Stimulated activated CD4-positive, alpha-beta T cell treated with anti-CD3 and anti-CD28 coated beads, Interleukin-12 subunit alpha, Interleukin-12 subunit beta, amount 100 ng/mL, for 24 hours (primary cell): ENCODE data around the gene NR2C2.
A peak's percentile ranks its signal among the peaks of the same experiment; 100 is the strongest.

Experiments used
- DNase-seq, 2 experiments: peaks; one replicate each; pipeline ENCODE4 v3.0.0-alpha.2; 2020; ENCODE audit warnings: low read depth in 2 of 2

The NR2C2 gene

DNA sequence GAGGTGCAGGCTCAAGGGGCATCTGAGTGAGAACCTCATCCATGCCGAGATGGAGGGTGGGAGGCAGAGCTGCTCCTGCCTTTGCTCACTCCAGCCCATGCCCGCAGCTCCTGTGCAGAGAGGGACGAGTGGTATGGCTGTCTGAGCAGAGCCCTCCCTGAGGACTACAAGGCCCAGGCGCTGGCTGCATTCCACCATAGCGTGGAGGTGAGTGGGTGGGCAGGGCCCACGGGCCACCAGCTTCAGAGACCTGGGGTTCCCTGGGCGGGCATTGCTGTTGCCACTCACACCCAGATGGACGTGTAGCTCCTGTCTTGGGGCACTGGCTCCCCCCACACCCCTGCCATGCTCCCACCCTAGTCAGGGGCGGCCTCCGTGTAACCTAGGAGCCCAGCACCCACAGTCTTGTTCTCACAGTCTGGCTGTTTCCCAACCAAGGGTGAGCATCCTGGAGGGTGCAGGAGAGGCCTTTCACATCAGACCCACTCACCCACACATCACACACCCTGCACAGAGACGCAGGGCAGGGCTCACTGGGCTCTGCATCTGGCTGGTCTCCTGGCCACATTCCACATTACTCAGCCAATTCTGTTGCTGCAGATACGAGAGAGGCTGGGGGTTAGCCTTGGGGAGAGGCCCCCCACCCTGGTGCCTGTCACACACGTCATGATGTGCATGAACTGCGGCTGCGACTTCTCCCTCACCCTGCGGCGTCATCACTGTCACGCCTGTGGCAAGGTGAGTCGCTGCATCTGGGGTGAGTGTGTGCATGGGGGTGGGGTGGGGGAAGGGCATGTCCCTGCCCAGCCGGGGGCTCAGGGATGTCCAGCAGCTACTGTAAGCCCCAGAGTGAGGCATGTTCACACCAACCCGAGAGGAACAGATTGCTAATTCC, 25.3 kb upstream of the NR2C2 start:
- no peak for DNase-seq

DNA sequence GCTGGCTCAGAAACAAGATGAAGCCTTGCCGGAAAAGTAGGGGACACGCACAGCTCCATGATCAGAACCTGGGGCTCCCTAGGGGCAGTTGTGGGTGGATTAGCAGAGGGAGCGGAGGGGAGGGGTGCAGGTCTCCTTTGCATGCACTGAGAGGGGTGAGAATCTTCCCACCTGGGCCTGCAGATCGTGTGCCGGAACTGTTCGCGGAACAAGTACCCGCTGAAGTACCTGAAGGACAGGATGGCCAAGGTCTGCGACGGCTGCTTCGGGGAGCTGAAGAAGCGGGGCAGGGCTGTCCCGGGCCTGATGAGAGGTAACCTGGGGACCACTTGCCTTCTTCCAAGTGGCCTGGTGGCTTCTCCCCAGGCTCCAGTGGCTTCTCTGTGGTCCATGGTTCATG, 24.5 kb upstream of the NR2C2 start:
- no peak for DNase-seq

DNA sequence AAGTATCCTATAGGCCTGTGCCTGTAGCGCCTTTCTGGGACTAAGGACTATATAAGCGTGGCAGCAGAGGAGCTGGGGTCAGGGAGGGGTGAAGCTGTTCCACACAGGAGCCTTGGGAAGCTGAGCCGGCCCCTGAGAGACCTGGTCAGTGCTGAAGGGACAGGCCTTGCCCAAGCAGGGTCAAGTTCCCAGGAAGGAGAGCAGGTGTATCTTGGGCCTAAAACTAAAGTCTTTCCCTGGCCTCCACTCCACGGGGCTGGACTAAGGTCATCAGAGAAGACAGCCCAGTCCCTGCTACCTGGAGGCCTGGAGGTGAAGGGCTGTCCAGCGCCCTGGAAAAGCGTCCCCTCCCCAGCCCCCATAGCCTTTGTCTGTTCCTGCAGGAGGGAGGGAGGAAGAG, 23.9 kb upstream of the NR2C2 start:
- no peak for DNase-seq

DNA sequence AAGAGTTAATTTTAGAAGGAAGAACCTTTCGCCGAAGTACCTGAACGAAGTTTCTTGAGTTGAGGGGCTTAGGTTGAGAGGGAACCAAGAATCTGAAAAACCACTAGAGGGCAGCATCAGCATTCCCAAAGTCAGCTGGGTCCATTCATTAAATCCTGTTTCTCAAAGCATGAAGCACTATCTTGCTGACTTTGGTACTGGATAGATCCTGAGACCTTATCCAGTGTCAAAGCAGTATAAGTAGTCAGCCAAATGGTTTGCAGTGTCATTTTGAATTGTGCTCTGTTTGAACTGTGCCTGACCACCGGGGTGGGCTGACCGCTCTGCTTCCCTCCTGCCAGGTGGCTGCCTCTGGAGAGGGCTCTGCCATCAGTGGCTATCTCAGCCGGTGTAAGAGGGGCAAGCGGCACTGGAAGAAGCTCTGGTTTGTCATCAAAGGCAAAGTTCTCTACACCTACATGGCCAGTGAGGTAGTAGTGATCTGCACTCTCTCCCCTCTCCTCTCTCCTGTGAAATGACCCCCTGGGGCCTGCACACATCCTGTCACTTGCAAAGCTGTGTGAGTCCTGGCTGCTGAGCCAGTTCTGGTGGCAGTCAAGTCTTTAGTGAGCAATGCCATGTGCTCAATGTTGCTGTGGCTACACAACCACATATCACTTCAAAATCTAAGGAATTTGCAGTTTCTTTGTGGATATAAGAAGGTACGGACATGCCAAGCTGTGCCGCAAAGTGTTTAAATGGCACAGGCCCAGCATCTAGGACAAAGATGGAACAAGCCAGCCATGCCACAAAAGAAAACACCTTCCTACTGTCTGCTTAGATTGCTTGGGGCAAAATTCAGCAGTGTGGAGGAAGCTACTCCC, 21.4 kb upstream of the NR2C2 start:
- DNase-seq, result no peak

DNA sequence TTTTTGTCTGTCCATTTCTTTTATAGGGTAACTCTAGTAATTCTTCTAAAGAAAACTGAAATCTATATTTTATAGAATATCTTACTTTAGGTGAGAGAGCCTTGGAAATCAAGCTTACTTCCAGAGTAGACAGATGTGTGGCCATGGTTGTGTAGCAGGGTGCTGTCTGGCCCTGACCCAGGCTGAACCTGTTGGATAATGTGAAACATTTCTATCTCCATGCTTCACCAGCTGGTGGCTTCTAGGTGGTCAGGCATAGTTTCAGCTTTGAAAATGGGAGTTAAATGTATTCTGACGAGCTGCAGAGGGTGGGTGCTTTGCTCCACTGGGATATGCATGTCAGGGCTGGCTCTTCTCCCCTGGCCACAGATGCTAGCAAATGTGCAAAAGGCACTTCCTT, 20.8 kb upstream of the NR2C2 start:
- DNase-seq, result no peak

DNA sequence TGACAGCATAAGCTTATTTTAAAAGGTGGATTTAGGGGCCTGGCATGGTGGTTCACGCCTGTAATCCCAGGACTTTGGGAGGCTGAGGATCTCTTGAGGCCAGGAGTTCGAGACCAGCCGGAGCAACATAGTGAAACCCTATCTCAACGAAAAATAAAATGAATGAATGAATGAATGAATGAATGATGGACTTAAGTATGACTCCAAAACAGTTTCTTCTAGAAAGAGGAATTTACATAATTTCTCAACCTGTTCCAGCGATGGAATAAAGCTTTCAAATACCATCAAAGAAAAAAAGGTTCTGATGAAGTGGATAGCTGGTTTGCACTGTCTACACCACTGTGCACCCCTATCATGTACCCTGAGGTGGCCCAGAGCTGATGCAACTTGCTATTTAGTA, 20.1 kb upstream of the NR2C2 start:
- no peak for DNase-seq

DNA sequence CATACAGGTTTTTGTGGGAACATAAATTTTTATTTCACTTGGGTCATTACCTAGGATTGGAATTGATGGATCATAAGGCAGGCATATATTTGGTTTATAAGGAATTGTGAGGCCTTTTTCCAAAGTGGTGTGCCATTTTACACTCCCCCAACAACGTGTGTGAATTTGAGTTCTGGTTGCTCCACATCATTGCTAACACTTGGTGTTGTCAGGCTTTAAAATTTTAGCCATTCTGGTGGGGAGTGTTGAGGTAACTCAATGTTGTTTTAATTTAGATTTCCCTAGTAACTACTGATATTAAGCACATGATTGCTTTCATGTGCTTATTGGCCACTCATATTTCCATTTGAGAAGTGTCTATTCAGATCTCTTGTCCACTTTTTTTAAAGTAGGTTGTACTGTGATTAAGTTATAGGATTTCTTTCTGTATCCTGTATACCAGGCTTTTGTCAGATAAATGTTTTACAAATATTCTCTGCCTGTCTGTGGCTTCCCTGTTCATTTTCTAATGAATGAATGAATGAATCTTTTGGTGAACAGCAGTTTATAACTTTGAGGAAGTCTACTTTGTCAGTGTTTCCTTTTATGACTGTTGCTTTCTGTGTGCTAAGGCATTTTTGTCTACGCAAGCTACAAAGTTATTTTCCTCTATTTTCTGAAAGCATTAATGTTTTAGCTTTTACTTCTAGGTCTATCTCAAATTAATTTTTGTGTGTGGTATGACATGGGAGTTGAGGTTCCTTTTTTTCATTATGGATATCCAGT, 17.9 kb upstream of the NR2C2 start:
- DNase-seq, result no peak

DNA sequence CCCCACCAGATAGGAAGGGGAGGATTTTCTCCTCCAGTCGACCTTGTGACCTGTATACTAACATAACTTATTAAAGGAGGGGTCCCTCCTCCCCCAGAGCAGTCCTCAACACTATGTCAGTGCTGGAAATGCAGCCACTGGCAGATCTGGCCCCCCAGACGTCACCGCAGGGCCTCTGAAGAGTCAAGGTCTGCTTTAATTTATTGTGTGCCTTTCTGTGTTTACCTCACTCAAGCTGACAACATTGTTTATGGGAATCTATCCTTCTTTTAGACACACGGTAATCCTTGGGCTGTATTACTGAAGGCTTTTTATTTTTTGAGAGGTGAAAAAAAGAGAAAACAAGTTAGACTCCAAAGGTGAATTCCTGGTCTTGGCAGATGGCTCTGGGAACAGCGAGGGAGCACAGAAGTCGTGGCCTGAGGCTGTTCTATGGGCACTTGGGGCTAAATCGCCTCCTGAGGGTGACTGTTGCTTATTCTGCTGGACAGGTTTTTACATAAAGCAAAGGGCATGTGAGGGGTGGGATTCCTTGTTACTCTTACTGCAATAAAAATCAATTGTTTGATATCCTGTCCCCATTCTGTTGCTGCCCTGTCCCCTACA, 13.5 kb upstream of the NR2C2 start:
- no peak for DNase-seq

DNA sequence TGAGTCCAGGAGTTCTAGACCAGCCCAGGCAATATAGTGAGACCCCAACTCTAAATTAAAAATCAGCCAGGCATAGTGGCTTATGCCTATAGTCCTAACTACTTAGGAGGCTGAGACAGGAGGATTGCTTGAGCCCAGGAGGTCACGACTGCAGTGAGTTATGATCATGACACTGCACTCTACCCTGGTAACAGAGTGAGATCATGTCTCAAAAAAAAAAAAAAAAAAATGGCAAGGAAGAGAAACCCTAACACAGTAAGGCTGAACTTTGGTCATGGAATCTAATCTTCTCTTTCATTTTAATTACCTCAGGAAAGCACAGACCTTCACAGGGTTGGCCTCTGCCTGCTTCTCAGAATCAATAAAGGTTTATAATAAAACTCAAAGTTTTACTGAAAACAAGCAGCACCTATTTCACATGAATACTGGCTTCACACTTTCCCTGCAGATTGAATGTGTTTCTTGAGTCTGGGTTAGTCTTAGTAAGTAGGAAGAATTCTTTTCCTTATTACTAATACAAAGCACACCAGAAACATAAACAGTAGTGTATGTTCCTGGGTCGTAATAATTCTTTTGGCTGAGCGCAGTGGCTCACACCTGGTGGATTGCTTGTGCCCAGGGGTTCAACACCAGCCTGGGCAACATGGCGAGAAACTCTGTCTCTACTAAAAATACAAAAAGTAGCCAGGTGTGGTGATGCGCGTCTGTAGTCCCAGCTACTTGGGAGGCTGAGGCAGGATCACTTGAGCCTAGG, 11.6 kb upstream of the NR2C2 start:
- DNase-seq, result no peak

DNA sequence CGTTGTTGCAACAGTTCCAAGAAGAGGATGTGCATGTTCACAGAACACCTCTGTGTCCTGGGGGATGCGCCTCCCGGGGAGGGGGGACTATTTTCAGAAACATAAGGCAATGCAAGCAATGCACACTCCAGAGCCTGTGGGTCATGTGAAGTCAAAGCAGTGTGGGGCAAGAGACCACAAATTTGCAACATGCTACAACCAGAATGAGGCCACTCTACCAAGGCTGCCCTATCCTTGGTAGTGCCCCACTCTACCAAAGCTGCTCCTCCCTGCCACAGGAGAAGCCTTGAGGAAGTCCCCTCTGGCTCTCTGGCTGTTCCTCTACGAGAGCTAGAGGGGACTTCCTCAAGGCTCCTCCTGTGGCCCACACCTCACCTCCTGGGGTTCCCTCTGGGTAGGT, 8.4 kb upstream of the NR2C2 start:
- no peak for DNase-seq

DNA sequence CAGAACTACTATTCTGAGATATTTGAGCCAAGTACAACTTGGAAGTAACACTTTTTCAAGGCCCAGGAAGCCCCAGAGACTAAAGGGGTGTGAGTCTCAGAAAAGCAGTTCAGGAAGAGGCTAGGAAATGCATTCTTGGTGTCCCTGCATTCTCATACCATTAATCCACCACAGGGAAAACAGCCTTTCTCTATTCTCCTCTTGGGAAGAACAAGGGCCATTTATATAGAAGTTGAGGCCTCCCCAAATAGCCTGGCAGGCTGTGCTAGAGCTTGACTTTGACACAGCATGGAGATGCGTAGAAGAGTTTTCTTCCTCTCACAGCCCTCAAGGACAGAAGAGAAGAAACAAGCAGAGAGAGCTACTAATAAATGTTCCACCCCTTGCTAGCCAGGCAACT, 5.5 kb upstream of the NR2C2 start:
- DNase-seq, result no peak

DNA sequence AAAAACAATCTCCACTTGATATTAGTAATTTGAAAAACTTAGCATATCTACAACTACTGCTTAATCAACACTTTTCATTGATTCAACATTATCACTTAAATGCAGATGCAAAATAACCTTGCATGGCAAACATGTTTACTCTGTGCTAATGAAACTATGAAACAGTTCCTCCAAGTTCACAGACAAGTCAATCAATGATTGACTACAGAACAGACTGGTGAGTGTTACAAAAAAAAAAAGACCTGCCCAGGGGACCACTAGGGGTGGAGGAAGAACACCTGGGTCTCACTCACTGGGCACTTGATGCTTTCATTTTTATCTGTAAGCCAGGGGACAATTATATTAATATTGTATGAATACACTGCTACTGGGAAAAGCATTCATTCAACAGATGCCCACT, 4.3 kb upstream of the NR2C2 start:
- no peak for DNase-seq

DNA sequence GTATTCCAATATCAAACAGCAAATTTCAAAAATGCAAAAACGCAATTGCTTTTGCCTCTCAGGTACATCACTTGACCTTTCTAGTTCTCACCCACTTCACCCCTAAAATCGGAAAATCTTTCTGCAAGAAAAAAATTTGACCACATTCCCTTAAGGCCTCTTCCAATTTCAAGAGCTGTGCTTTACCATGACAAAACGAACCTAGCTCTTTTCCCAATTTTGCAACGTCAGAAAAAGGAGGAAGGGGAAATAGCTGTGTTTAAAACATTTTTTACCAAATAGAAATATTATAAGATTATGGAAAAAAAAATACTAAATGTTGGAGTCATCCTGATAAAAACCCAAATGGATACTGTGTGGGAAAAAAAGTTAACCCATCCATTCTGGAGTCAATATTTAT, 1.1 kb upstream of the NR2C2 start:
- no peak for DNase-seq

DNA sequence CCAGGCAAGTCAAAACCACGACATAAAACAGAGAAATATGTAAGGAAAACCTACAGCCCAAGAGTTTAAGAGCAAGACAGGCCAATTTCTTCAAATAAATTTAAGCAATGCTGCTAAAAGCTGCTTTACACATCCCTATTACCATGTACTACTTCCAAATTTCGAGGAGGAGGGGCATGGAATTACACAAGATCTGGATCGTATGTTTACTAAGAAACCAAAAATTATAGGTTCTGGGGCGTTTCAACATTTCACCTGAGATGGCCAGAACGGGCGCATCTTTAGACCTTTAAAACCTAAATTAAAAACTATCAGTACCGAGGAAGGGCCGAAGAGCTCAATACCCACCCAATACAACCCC, 664 bp upstream of the NR2C2 start:
- DNase-seq, result no peak

DNA sequence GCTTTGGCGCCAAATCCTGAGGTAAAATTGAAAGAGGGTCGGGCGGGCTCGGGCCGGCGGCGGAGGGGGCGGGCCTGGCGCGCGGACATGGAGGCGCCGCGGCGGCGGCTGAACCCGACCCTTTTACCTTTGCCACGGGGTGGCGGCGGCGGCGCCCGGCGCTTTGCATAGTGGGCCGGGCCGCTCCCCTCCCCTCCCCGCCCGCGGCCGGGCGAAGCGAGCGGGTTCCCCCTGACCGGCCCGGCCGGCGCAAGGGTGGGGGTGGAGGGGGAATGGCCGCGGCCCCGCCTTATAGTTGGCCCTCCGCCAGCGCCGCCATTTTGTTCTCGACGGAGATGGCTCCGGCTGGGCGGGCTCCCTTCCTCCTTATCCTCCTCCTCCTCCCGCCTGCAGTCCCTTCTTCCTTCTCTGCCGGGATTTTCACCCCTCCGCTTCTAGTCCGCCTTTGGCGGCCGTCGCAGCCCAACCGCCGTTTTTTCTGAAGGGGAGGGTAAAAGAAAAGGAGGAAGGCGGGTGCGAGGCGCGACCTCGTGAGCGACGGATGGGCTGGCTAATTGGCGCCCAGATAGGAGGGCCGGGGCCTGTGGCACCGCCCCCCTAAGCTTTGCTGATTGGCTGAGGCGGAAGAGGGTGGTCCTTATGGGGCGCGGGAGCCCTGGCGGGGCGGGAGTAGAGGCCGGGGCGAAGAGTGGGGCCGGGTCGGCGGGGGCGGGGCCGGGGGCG, 664 bp downstream of the NR2C2 start:
- peak; percentile 89 to 92 for DNase-seq

DNA sequence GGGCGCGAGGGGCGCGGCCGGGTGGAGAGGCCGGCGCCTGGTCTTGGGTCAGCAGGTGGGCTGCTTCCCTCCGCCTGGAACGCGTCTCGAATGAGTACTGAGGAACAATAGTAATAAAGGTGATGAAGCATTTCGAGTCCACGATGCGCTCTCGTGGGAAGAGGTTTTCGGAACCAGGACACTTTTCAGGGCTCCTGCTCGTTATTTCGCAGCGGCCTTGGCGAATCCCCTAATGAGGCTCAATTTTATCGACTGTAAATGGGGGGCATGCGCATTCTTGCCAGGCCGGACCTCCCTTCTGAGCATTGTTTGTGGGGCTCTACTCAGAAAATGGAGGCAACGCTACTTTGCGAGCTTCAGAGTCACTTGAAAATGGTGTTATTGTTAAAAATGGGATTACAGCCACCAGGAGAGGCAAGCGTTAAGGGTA, 1.2 kb downstream of the NR2C2 start:
- no peak for DNase-seq

DNA sequence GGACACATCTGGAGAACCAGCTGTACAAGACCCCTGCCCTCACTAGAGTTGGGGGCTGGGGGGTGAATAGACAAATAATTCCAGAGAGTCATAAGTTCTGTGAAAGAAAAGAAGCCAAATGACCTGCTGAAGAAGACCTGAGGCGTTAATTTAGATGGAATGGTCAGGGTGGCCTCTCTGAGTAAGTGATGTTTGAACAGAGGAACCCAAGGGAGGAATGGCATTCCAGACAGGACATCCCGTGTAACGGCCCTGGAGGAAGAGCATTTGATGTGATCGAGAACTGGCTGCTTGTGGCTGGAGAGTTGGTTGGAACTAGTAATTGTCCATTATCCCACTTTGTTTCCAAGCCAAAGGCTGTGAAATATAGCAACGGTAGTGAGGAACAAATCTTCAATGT, 1.7 kb downstream of the NR2C2 start:
- no peak for DNase-seq

DNA sequence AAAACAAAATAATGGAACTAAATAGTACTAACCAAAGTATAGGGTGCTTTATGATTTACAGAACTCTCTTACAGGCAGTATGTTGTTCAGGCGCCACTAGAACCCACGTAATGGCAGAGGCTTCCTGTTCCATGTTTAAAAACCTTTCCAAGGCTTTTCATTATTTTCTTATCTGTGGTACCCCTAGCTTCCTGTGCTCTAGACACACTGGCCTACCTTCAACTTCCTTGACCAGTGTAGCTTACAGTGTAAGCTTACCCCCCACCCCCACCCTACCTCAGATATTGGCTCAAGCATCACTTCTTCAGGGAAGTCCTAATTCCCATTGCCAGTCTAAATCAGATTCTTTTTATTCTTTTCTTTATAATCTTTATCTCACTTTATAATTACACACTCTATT, 2.9 kb downstream of the NR2C2 start:
- no peak for DNase-seq

DNA sequence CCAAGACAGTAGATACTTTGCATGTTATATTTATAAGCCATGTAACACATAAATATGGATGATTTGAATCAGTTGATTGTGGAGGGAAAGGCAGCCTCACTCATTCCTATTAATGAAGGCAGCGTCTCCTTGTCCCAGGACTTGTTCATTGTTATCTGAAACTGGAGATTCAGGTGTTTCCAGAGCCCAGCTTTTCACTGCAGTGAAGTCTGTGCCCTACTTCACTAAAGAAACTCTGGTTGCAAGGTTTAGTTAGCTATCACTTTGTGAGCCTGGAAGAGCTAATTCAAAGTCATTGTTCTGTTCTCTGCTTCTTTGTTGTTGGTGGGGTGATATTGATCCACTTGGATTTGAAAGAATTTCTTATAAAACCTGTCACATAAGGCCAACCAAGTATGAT, 9.8 kb downstream of the NR2C2 start:
- no peak for DNase-seq

DNA sequence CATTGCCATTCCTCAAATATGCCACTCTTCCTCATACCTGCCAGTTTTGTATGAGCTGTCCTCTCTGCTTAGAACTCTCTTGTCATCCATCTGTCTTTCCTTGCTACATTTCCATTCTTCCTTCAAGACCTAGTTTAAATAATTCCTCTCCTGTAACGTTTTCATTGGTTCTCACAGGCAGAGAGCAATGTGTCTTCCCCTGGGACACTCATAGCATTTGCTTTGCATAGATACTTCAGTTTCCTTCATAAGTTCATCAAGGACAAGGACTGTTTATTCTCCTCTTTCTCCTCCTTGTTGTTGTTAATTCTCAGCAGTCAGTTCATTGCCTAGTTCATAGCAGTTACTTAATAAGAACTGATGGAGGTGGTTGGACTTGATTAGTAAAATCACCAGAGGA, 10.5 kb downstream of the NR2C2 start:
- DNase-seq, result no peak
